K562 (cell line): ENCODE data around the gene GNA14. TPM values are rescaled to one million over a fixed set of nuclear protein-coding genes. Genes with fewer than 3 reads are reported as not detected.

ENCODE experiments used
- ATAC-seq: fragments of 200-7000 bp; cut with Tn5 transposase; 3 replicates; pipeline ENCODE4 v1.9.1; 2020; ENCODE audit warnings: moderate library complexity
- BruUV-seq: library from RNA; stranded (reverse); fragments of 400-500 nt; replicated peaks from 2 replicates; lab custom pipeline; 2021; lab: Mats Ljungman, UMichigan
- CTCF ChIA-PET: fragments of 300-600 bp; formaldehyde crosslinking; extraction: SDS; loops from one replicate; lab custom pipeline; 2021; ENCODE audit warnings: low intra/inter-chr PET ratio; lab: Yijun Ruan, JAX
- POLR2A ChIA-PET: fragments of 300-600, 350-650 bp; sonication (Branson Sonifier 250); formaldehyde crosslinking; extraction: SDS; loops from one replicate; lab custom pipeline; 2021; ENCODE audit warnings: antibody characterized with exemption, inconsistent platforms; lab: Yijun Ruan, JAX
- DNase-seq, 4 experiments: peaks; one replicate each; pipeline versions ENCODE4 v3.0.0 to v3.0.0-alpha.2; 2011 to 2018; ENCODE audit warnings: low spot score in 3 of 4, mixed read lengths in 3 of 4; ENCODE audit errors: extremely low read depth in 1 of 4
- FAIRE-seq: peaks from 2 replicates; lab custom pipeline; 2011; peaks lifted over from hg19 to GRCh38; lab: Jason Lieb, UNC
- H2AFZ ChIP-seq: 2 replicates; pipeline ENCODE4 v1.6.0; 2011; ENCODE audit warnings: low read depth, low read length, control low read depth, inconsistent platforms
- H3K27ac ChIP-seq: fragments of 200-600 bp; 3 replicates; pipeline ENCODE4 v1.8.0; 2011; ENCODE audit warnings: low read depth, mild to moderate bottlenecking, control low read depth, inconsistent platforms, low read length, moderate library complexity, mixed read lengths; ENCODE audit errors: extremely low read depth
- H3K27me3 ChIP-seq, 2 experiments: fragments of 300-600 bp in 1 of 2; 2 replicates in 1 of 2; 3 replicates in 1 of 2; pipeline versions ENCODE4 v1.6.0 to v1.8.0; 2011; ENCODE audit warnings: inconsistent platforms in 2 of 2, low read length in 2 of 2, mild to moderate bottlenecking in 1 of 2, mixed read lengths in 1 of 2, moderate library complexity in 1 of 2; ENCODE audit not compliant: control insufficient read depth in 2 of 2, insufficient read depth in 2 of 2
- H3K36me3 ChIP-seq: fragments of 300-600 bp; 3 replicates; pipeline ENCODE4 v1.8.0; 2011; ENCODE audit warnings: mild to moderate bottlenecking, low read length, inconsistent platforms; ENCODE audit not compliant: control insufficient read depth, insufficient read depth
- H3K4me1 ChIP-seq, 2 experiments: fragments of 200-600 bp in 1 of 2; replicated peaks in 1 of 2; 2 replicates in 1 of 2; 3 replicates in 1 of 2; pipeline versions ENCODE4 v1.5.1 to v1.8.0; 2011; ENCODE audit warnings: inconsistent platforms in 2 of 2, low read length in 2 of 2, mild to moderate bottlenecking in 1 of 2, mixed read lengths in 1 of 2, moderate library complexity in 1 of 2; ENCODE audit not compliant: control insufficient read depth in 2 of 2, insufficient read depth in 2 of 2
- H3K4me2 ChIP-seq: 2 replicates; pipeline ENCODE4 v1.6.1; 2011; ENCODE audit warnings: low read length, control low read depth, inconsistent platforms, mixed read lengths; ENCODE audit not compliant: insufficient read depth
- H3K4me3 ChIP-seq: fragments of 200-600 bp; sonication (generic), shearing (Covaris generic); 2 replicates; pipeline ENCODE4 v1.5.1; 2016; ENCODE audit warnings: control low read depth, inconsistent platforms
- H3K79me2 ChIP-seq: fragments of 200-600 bp; 3 replicates; pipeline ENCODE4 v1.8.0; 2011; ENCODE audit warnings: low read length, inconsistent platforms; ENCODE audit not compliant: control insufficient read depth, insufficient read depth
- H3K9ac ChIP-seq, 2 experiments: 2 replicates each; pipeline versions ENCODE4 v1.6.0 to v1.6.1; 2011; ENCODE audit warnings: low read depth in 2 of 2, low read length in 2 of 2, control low read depth in 1 of 2, inconsistent platforms in 1 of 2, mild to moderate bottlenecking in 1 of 2, mixed read lengths in 1 of 2; ENCODE audit not compliant: insufficient read depth in 1 of 2
- H3K9me1 ChIP-seq: one replicate; pipeline ENCODE4 v1.6.0; 2011; ENCODE audit warnings: inconsistent platforms, mild to moderate bottlenecking, low read length, moderate library complexity; ENCODE audit not compliant: control insufficient read depth, insufficient read depth
- H3K9me3 ChIP-seq: replicated peaks from 2 replicates; pipeline ENCODE4 v1.5.1; 2011; ENCODE audit warnings: low read depth, low read length, inconsistent platforms; ENCODE audit not compliant: control insufficient read depth, insufficient read depth
- H4K20me1 ChIP-seq: replicated peaks from 2 replicates; pipeline ENCODE4 v1.6.1; 2011; ENCODE audit warnings: low read length, inconsistent platforms, mixed read lengths; ENCODE audit not compliant: control insufficient read depth, insufficient read depth
- GATAD2B ChIP-seq: fragments of 450-650 bp; IDR thresholded peaks from 2 replicates; pipeline ENCODE4 v1.6.1; 2017; ENCODE audit warnings: mild to moderate bottlenecking, borderline replicate concordance
- MTA2 ChIP-seq: fragments of 450-650 bp; IDR thresholded peaks from 2 replicates; pipeline ENCODE4 v1.6.1; 2016; ENCODE audit warnings: low read depth
- WGBS: fragments of 100-300 bp; shearing (Covaris generic); methylation state at CpG from one replicate; pipeline ENCODE4 v1.1.6; 2016; ENCODE audit warnings: low coverage, mixed read lengths; ENCODE audit not compliant: insufficient coverage; ENCODE audit errors: missing lambda C conversion rate; 5-methylcytosine and 5-hydroxymethylcytosine counted together
- in situ Hi-C: fragments of 300-500 bp; cut with MboI; formaldehyde crosslinking; loops from 4 replicates; pipeline ENCODE4 v1.15.0; 2018; ENCODE audit warnings: inconsistent platforms, mixed read lengths
- intact Hi-C: fragments of 100-400 bp; cut with micrococcal nuclease; formaldehyde crosslinking; loops from 2 replicates; pipeline ENCODE4 v1.14.2; 2022
- polyA plus RNA-seq, 8 experiments: library from polyadenylated mRNA; depleted of rRNA in 4 of 8; stranded (reverse) in 5 of 8; unstranded in 3 of 8; fragments of >200 nt; fragmentation: Nextera tagmentation in 2 of 8; fragmentation: Illumina TruSeq in 1 of 8; extraction: Ambion mirVana in 2 of 8; extraction: Trizol in 1 of 8; gene quantifications; 2 replicates each; pipeline versions ENCODE4 v1.2.1 to v1.2.3, GENCODE V29; 2011 to 2014; ENCODE audit warnings: inconsistent platforms in 1 of 8, missing spikeins in 1 of 8
- total RNA-seq, 7 experiments: library from RNA; depleted of rRNA in 6 of 7; stranded (reverse); fragments of >200 nt in 6 of 7; fragmentation: Illumina TruSeq in 2 of 7; extraction: Trizol in 2 of 7; gene quantifications; 2 replicates each; pipeline versions ENCODE4 v1.2.1 to v1.2.3, GENCODE V29; 2011 to 2021; ENCODE audit warnings: low replicate concordance in 1 of 7

Gene GNA14
- total and polyA plus RNA-seq, 9 of the 15 experiments (the other 6 are each of a cell fraction or from before 2014, with no cell fraction given) = 0.03 to 0.11 (median 0.03) TPM; not detected in 6

DNA sequence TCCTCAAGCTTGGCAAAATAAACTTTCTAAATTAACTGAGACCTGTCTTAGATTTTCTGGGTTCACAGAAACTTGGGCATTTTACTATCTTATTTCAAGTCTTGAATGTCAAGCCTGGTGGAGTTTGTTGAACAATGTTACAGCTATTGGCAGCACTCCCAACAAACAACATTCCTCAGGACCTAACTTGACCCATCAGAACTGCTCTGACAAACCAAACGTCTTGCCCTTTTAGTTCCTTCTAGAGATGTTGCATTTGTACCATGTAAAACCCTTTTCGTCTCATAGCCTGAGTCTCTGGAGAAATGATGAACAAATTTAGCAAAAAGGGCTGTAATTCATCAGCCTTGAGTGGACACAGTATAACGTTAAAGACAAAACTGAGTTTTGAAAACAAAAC lies 51.1 kb downstream of the GNA14 start:
- in situ Hi-C loops = no loop called here
- Histone ChIP-seq H3K27me3 (no peaks in the 10 kb centered on the region; a peak in 1 of 5 replicates), H3K27ac (no peak overlapping the region), H3K4me1 (no peaks in the 10 kb centered on the region; a peak in 1 of 5 replicates), H4K20me1 (no peaks in the 10 kb centered on the region), H3K36me3 (no peaks in the 10 kb centered on the region), H3K4me2 (no peak overlapping the region), H3K9ac (no peak overlapping the region), H2AFZ (no peak overlapping the region), H3K9me1 (no peaks in the 10 kb centered on the region), H3K79me2 (no peaks in the 10 kb centered on the region), H3K4me3 (no peak overlapping the region), H3K9me3 (no peaks in the 10 kb centered on the region)
- CTCF ChIA-PET = no interaction called here
- BruUV-seq = no TSS peak
- no peak for DNase-seq
- no peak for ATAC-seq
- no peak for TF ChIP-seq MTA2
- POLR2A ChIA-PET = no interaction called here
- 0% methylated on average over 3 of the region's 3 CpGs for WGBS
- intact Hi-C loops = no loop called here
- no peak for FAIRE-seq

DNA sequence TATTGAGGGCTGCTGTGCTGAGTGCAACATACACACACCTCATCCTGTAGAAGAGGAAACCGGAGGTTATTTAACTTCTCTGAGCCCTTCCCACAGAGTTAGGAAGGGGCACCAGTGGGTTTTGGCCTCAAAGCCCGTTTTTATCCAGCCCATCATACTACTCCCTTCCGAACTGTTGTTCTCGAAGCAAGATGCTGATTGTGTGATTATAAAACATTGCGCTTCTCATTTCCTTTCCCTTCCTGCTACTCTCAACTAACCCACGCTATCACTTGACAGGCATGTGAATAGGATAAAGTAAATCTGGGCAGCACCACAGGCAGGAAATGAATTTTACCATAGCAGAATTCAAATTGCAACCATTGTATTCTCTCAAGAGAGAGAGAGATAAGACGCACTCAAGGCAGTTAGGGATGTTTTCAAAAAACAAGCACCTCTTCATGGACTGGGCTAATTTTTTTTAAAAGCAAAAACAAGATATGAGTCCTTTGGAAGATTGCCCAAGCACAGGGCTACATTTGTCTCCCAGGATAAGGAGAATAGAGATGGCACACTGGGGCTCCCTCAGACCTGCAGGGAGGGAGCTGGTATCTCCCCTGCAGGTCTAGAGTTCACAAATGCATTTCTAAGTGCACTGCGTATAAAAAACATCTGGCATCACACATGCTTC lies 52.6 kb downstream of the GNA14 start:
- ChIA-PET CTCF (no interaction called here), POLR2A (no interaction called here)
- in situ Hi-C loops = no loop called here
- no peaks in the 10 kb centered on the region for H3K36me3 ChIP-seq
- no TSS peak for BruUV-seq
- intact Hi-C loops = no loop called here
- no peak overlapping the region for H2AFZ ChIP-seq
- H3K27me3 ChIP-seq = no peaks in the 10 kb centered on the region
- no peaks in the 10 kb centered on the region for H3K79me2 ChIP-seq
- FAIRE-seq (no peak), DNase-seq (no peak), ATAC-seq (no peak)
- no peak overlapping the region for H3K4me3 ChIP-seq
- WGBS = 3% methylated on average over 8 of the region's 8 CpGs
- no peaks in the 10 kb centered on the region for H3K9me1 ChIP-seq
- H3K4me2 ChIP-seq = no peak overlapping the region
- no peak for TF ChIP-seq GATAD2B
- H4K20me1 ChIP-seq = no peaks in the 10 kb centered on the region
- H3K4me1 ChIP-seq = no peaks in the 10 kb centered on the region
- no peak overlapping the region for H3K9ac ChIP-seq
- no peaks in the 10 kb centered on the region for H3K9me3 ChIP-seq
- H3K27ac ChIP-seq = no peak overlapping the region
